IMR-90 (cell line): Measurements from ENCODE around the gene MORC1. TPM values are rescaled to one million over a fixed set of nuclear protein-coding genes. Genes with fewer than 3 reads are reported as not detected.

Source experiments
- ATAC-seq: fragments of 200-7000 bp; cut with Tn5 transposase; 2 replicates; pipeline ENCODE4 v1.9.1; 2020; ENCODE audit warnings: low read depth, mild to moderate bottlenecking, moderate library complexity
- BruUV-seq: library from RNA; stranded (reverse); fragments of 400-500 nt; replicated peaks from 2 replicates; lab custom pipeline; 2021; lab: Mats Ljungman, UMichigan
- CTCF ChIA-PET: fragments of 300-600 bp; formaldehyde crosslinking; extraction: SDS; loops from one replicate; lab custom pipeline; 2021; ENCODE audit warnings: antibody characterized with exemption; lab: Yijun Ruan, JAX
- POLR2A ChIA-PET: fragments of 300-600 bp; sonication (Branson Sonifier 250); formaldehyde crosslinking; loops from one replicate; lab custom pipeline; 2022; ENCODE audit warnings: antibody characterized with exemption; ENCODE audit not compliant: unreplicated experiment; lab: Charles Lee
- DNase-seq: peaks from one replicate; pipeline ENCODE4 v3.0.0; 2013
- H2AFZ ChIP-seq: replicated peaks from 2 replicates; pipeline ENCODE3; 2013; ENCODE audit warnings: low read length, mild to moderate bottlenecking; ENCODE audit not compliant: poor library complexity
- H2AK5ac ChIP-seq: 2 replicates; pipeline ENCODE4 v1.6.1; 2013; ENCODE audit warnings: low read depth, low read length, inconsistent platforms
- H2AK9ac ChIP-seq: replicated peaks from 2 replicates; pipeline ENCODE3; 2013; ENCODE audit warnings: mild to moderate bottlenecking, low read depth, low read length, moderate library complexity; ENCODE audit not compliant: poor library complexity
- H2BK120ac ChIP-seq: 2 replicates; pipeline ENCODE4 v1.6.1; 2013; ENCODE audit warnings: low read depth, low read length, inconsistent platforms
- H2BK15ac ChIP-seq: 3 replicates; pipeline ENCODE4 v1.6.1; 2013; ENCODE audit warnings: low read depth, low read length, inconsistent platforms
- H2BK20ac ChIP-seq: 2 replicates; pipeline ENCODE4 v1.6.1; 2013; ENCODE audit warnings: low read depth, mild to moderate bottlenecking, inconsistent platforms, low read length, moderate library complexity
- H2BK5ac ChIP-seq: 2 replicates; pipeline ENCODE4 v1.6.1; 2013; ENCODE audit warnings: mild to moderate bottlenecking, low read depth, low read length, inconsistent platforms; ENCODE audit not compliant: poor library complexity, severe bottlenecking
- H3K14ac ChIP-seq: replicated peaks from 2 replicates; pipeline ENCODE4 v1.6.1; 2013; ENCODE audit warnings: low read depth, low read length, inconsistent platforms
- H3K18ac ChIP-seq: 2 replicates; pipeline ENCODE4 v1.6.1; 2013; ENCODE audit warnings: low read depth, low read length, control low read depth
- H3K23ac ChIP-seq: 2 replicates; pipeline ENCODE4 v1.6.1; 2013; ENCODE audit warnings: low read depth, low read length, inconsistent platforms
- H3K27ac ChIP-seq: 2 replicates; pipeline ENCODE4 v1.5.1; 2013; ENCODE audit warnings: mild to moderate bottlenecking, control low read depth, low read length; ENCODE audit not compliant: insufficient read depth
- H3K27me3 ChIP-seq: 2 replicates; pipeline ENCODE4 v1.6.1; 2013; ENCODE audit warnings: low read length; ENCODE audit not compliant: control insufficient read depth, insufficient read depth
- H3K36me3 ChIP-seq: 2 replicates; pipeline ENCODE4 v1.6.1; 2013; ENCODE audit warnings: low read length, mixed read lengths; ENCODE audit not compliant: control insufficient read depth, insufficient read depth
- H3K4ac ChIP-seq: 2 replicates; pipeline ENCODE4 v1.6.1; 2013; ENCODE audit warnings: low read depth, low read length, inconsistent platforms
- H3K4me1 ChIP-seq: 2 replicates; pipeline ENCODE4 v1.6.1; 2013; ENCODE audit warnings: low read length, mixed read lengths; ENCODE audit not compliant: control insufficient read depth, insufficient read depth
- H3K4me2 ChIP-seq: 2 replicates; pipeline ENCODE4 v1.6.1; 2013; ENCODE audit warnings: low read depth, mild to moderate bottlenecking, control low read depth, low read length, moderate library complexity
- H3K4me3 ChIP-seq: 2 replicates; pipeline ENCODE4 v1.5.1; 2013; ENCODE audit warnings: low read depth, mild to moderate bottlenecking, control low read depth, low read length, moderate library complexity; ENCODE audit not compliant: insufficient read depth
- H3K56ac ChIP-seq: 2 replicates; pipeline ENCODE4 v1.6.1; 2013; ENCODE audit warnings: low read length, inconsistent platforms; ENCODE audit not compliant: insufficient read depth; ENCODE audit errors: extremely low read depth
- H3K79me1 ChIP-seq, 2 experiments: 2 replicates each; pipeline ENCODE4 v1.6.1; 2013; ENCODE audit warnings: low read length in 2 of 2, inconsistent platforms in 1 of 2, low read depth in 1 of 2
- H3K9ac ChIP-seq: 2 replicates; pipeline ENCODE4 v1.6.1; 2013; ENCODE audit warnings: low read depth, low read length, control low read depth
- H3K9me1 ChIP-seq: 2 replicates; pipeline ENCODE4 v1.6.1; 2013; ENCODE audit warnings: low read length, inconsistent platforms; ENCODE audit not compliant: insufficient read depth
- H3K9me3 ChIP-seq: 2 replicates; pipeline ENCODE4 v1.6.1; 2013; ENCODE audit warnings: low read length; ENCODE audit not compliant: control insufficient read depth, insufficient read depth
- H4K20me1 ChIP-seq: 2 replicates; pipeline ENCODE4 v1.6.1; 2013; ENCODE audit warnings: low read length, inconsistent platforms; ENCODE audit not compliant: insufficient read depth
- H4K5ac ChIP-seq: 2 replicates; pipeline ENCODE4 v1.6.1; 2013; ENCODE audit warnings: mild to moderate bottlenecking, low read depth, low read length, control low read depth
- H4K8ac ChIP-seq, 2 experiments: 2 replicates each; pipeline ENCODE4 v1.6.1; 2013; ENCODE audit warnings: low read depth in 2 of 2, low read length in 2 of 2, control low read depth in 1 of 2, inconsistent platforms in 1 of 2
- H4K91ac ChIP-seq: 2 replicates; pipeline ENCODE4 v1.6.1; 2013; ENCODE audit warnings: low read depth, low read length, inconsistent platforms; ENCODE audit not compliant: insufficient read depth
- FOS ChIP-seq: fragments of 150-350 bp; IDR thresholded peaks from 2 replicates; pipeline ENCODE4 v1.6.1; 2016; ENCODE audit warnings: low read depth, low read length
- MAZ ChIP-seq: IDR thresholded peaks from 2 replicates; pipeline ENCODE4 v1.6.1; 2012; ENCODE audit warnings: low read depth, mild to moderate bottlenecking, low read length, improper control_type of control experiment, moderate library complexity, borderline replicate concordance
- MXI1 ChIP-seq: IDR thresholded peaks from 2 replicates; pipeline ENCODE4 v1.6.1; 2012; ENCODE audit warnings: low read depth, mild to moderate bottlenecking, low read length, moderate library complexity, borderline replicate concordance
- NFE2L2 ChIP-seq: fragments of 150-350 bp; IDR thresholded peaks from 2 replicates; pipeline ENCODE4 v1.6.1; 2016; ENCODE audit warnings: low read depth, mild to moderate bottlenecking, low read length
- WGBS, 2 experiments: methylation state at CpG; one replicate each; pipeline versions ENCODE4 v1.1.5 to v1.1.7; 2013; ENCODE audit warnings: missing lambda C conversion rate in 2 of 2; ENCODE audit not compliant: insufficient read length in 1 of 2; ENCODE audit errors: extremely low coverage in 2 of 2; 5-methylcytosine and 5-hydroxymethylcytosine counted together
- dilution Hi-C: fragments of 300-500 bp; cut with HindIII; formaldehyde crosslinking; loops from one replicate; pipeline ENCODE4 v1.14.3; 2018; ENCODE audit warnings: low sequenced_read_pairs; ENCODE audit not compliant: unreplicated experiment
- in situ Hi-C: fragments of 300-500 bp; cut with MboI; formaldehyde crosslinking; loops from 3 replicates; pipeline ENCODE4 v1.14.3; 2019; ENCODE audit warnings: low sequenced_read_pairs, inconsistent platforms, mixed read lengths
- intact Hi-C: fragments of 100-400 bp; cut with micrococcal nuclease; formaldehyde crosslinking; loops from 2 replicates; pipeline ENCODE4 v1.10.0; 2022
- polyA plus RNA-seq, 3 experiments: library from polyadenylated mRNA; depleted of rRNA; stranded (reverse); fragments of >200 nt; gene quantifications; 2 replicates each; pipeline ENCODE4 v1.2.3, GENCODE V29; 2012; ENCODE audit warnings: low replicate concordance in 1 of 3
- total RNA-seq: library from RNA; depleted of rRNA; stranded (reverse); fragments of >200 nt; gene quantifications from 2 replicates; pipeline ENCODE4 v1.2.3, GENCODE V29; 2012

MORC1 gene
- total and polyA plus RNA-seq, 2 of the 4 experiments (the other 2 are of a cell fraction), result not detected

DNA sequence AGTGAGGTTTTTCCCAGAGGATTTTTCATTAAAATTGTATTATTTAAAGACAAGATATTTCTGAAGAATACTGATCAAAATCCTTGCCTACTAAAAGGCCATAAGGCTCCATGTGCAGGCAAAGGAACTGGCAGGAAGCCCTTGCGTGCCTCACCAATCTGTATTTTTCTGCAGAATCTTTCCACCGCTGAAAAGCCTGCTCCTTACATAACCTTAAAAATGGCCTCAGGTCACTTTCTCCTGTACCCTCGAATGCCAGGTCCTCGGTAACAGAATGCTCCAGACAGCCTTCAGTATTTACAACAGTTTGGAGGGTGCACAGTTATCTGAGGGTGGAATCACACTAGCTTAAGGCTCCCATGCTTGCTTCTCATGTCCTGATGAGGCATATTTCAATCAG is 3.2 kb downstream of the MORC1 start:
- H4K20me1 ChIP-seq, result no peaks in the 10 kb centered on the region
- no peak overlapping the region for H3K18ac ChIP-seq
- WGBS, 2 experiments, result no CpG with 5 or more reads among the region's 4 CpGs
- no peak overlapping the region for H4K91ac ChIP-seq
- no peak overlapping the region for H3K9ac ChIP-seq
- ChIA-PET POLR2A (no interaction called here), CTCF (no interaction called here)
- H2BK20ac ChIP-seq, result no peak overlapping the region
- ATAC-seq (no peak), DNase-seq (no peak)
- H2BK5ac ChIP-seq, result no peak overlapping the region
- H3K14ac ChIP-seq, result no peak overlapping the region
- peaks cover 2% of the 10 kb centered on the region; the same call in 1 of the 2 replicates for H3K4me1 ChIP-seq
- H4K5ac ChIP-seq, result no peak overlapping the region
- in situ Hi-C loops, result no loop called here
- H2AK9ac ChIP-seq, result no peak overlapping the region
- H2AK5ac ChIP-seq, result no peak overlapping the region
- H3K27ac ChIP-seq, result no peak overlapping the region
- no peak overlapping the region for H3K4me2 ChIP-seq
- no peak overlapping the region for H3K4me3 ChIP-seq
- TF ChIP-seq MAZ (no peak), MXI1 (no peak), NFE2L2 (no peak), FOS (no peak)
- no peaks in the 10 kb centered on the region for H3K27me3 ChIP-seq
- BruUV-seq, result no TSS peak
- dilution Hi-C loops, result no loop called here
- intact Hi-C loops, result no loop called here
- no peak overlapping the region for H2BK15ac ChIP-seq
- no peaks in the 10 kb centered on the region for H3K36me3 ChIP-seq
- no peaks in the 10 kb centered on the region for H3K79me1 ChIP-seq
- no peaks in the 10 kb centered on the region for H3K9me1 ChIP-seq
- H3K9me3 ChIP-seq, result no peaks in the 10 kb centered on the region; the same call in 1 of the 2 replicates
- H2BK120ac ChIP-seq, result no peak overlapping the region
- no peak overlapping the region for H3K23ac ChIP-seq
- H3K56ac ChIP-seq, result no peak overlapping the region
- no peak overlapping the region for H3K4ac ChIP-seq
- H4K8ac ChIP-seq, result no peak overlapping the region
- no peak overlapping the region for H2AFZ ChIP-seq
